Cardiac septum (tissue), 1 donor: ENCODE data around the gene JUNB. TPM values are rescaled to one million over a fixed set of nuclear protein-coding genes. Genes with fewer than 3 reads are reported as not detected.
"Not testable (repeated sequence)": the region's sequence is repeated elsewhere in the genome, so short reads cannot be mapped to it uniquely, and the experiment has no call there.

Experiments used
- DNase-seq: peaks from one replicate; pipeline ENCODE4 v3.0.0-alpha.2; 2020; ENCODE audit warnings: low spot score
- intact Hi-C: fragments of 100-400 bp; cut with DNase I; formaldehyde crosslinking; loops from one replicate; pipeline ENCODE4 v1.14.0; 2022
- total RNA-seq: library from RNA; stranded (reverse); fragmentation: NEBNext Ultra II Directional; extraction: Animal tissue kit (Norgen Biotek cat#: 25700); gene quantifications from one replicate; pipeline ENCODE4 v1.2.1, GENCODE V29; 2021
- donor health status: DM: no; HTN: no; CAD: no.

The JUNB gene
- total RNA-seq, 1 donor from 2014 or later = 97.7 TPM

- intact Hi-C loops = loop anchor here (5.0 to 10.0 kb wide), 5 partner anchors 37 to 1045 kb away; partner anchors contain the start of genes DHPS, MAST1 and TNPO2
These were observed 8.6 kb downstream of the JUNB start for GRCh38 chr19:12799742-12800465.

GRCh38 chr19:12800466-12800770, 9.1 kb downstream of the JUNB start:
- intact Hi-C loops = loop anchor here (5.0 kb wide), 2 partner anchors 37 to 118 kb away; partner anchors contain the start of genes DHPS and MAST1
- DNase-seq = no peak

More at GRCh38 chr19:12799742-12800465, 8.6 kb downstream of the JUNB start:
- no peak for DNase-seq

GRCh38 chr19:12800923-12801465, 9.7 kb downstream of the JUNB start:
- no peak for DNase-seq
- intact Hi-C loops = loop anchor here (5.0 kb wide), 2 partner anchors 36 to 119 kb away; partner anchors contain the start of genes DHPS and MAST1

GRCh38 chr19:12801466-12802266, 10.4 kb downstream of the JUNB start, which contains the start of the genes PRDX2 and THSD8:
PRDX2 (minus strand) TSS chr19:12801800; CDS start chr19:12801261, 539 bp downstream.
THSD8 (plus strand) TSS chr19:12802069; CDS start chr19:12802072, 3 bp downstream.
- intact Hi-C loops = loop anchor here (5.0 kb wide), 2 partner anchors 36 to 119 kb away; partner anchors contain the start of genes DHPS and MAST1
- DNase-seq = peak; percentile 88

GRCh38 chr19:12802267-12803106, 11.2 kb downstream of the JUNB start:
- intact Hi-C loops = loop anchor here (5.0 kb wide), 2 partner anchors 35 to 120 kb away; partner anchors contain the start of genes DHPS and MAST1
- no peak for DNase-seq

GRCh38 chr19:12804051-12804450, 12.8 kb downstream of the JUNB start:
- intact Hi-C loops = loop anchor here (5.0 kb wide), 2 partner anchors 33 to 122 kb away; partner anchors contain the start of genes DHPS and MAST1
- no peak for DNase-seq

GRCh38 chr19:12806242-12807081, 15.2 kb downstream of the JUNB start, which contains the start of gene RNASEH2A:
RNASEH2A (plus strand) TSS chr19:12806584; CDS start chr19:12806674, 90 bp downstream.
- intact Hi-C loops = no loop called here
- DNase-seq = peak; percentile 97

- intact Hi-C loops = no loop called here
- DNase-seq = no peak
These were observed 23.8 kb downstream of the JUNB start for GRCh38 chr19:12815088-12815487.

- DNase-seq, intact Hi-C loops: not testable (repeated sequence)
These were observed 25.9 kb downstream of the JUNB start for GRCh38 chr19:12817188-12817587.

GRCh38 chr19:12817810-12818209, 26.5 kb downstream of the JUNB start:
- DNase-seq, intact Hi-C loops: not testable (repeated sequence)

- DNase-seq = no peak
- intact Hi-C loops = no loop called here
These were observed 30.5 kb downstream of the JUNB start for GRCh38 chr19:12821761-12822160.

GRCh38 chr19:12825254-12826131, 34.2 kb downstream of the JUNB start:
- no peak for DNase-seq
- intact Hi-C loops = no loop called here

- no peak for DNase-seq
- intact Hi-C loops = no loop called here
These were observed 37.2 kb downstream of the JUNB start for GRCh38 chr19:12828494-12828893.

- intact Hi-C loops = no loop called here
- DNase-seq = no peak
These were observed 42.1 kb downstream of the JUNB start for GRCh38 chr19:12833418-12833737.

- no peak for DNase-seq
- intact Hi-C loops = no loop called here
These were observed 42.7 kb downstream of the JUNB start for GRCh38 chr19:12833738-12834565.

- DNase-seq = no peak
These were observed 43.3 kb downstream of the JUNB start, which contains the start of gene RTBDN for GRCh38 chr19:12834566-12834943. RTBDN (minus strand) TSS chr19:12834579; CDS start chr19:12829979, 4,600 bp downstream.

More at GRCh38 chr19:12834566-12834943, 43.3 kb downstream of the JUNB start, which contains the start of gene RTBDN:
- intact Hi-C loops = no loop called here
